Nephron (organoid): ENCODE results near the gene NR2F1.

Experiments used
- H3K27ac Mint-ChIP-seq, 3 experiments: 2 replicates each; pipeline ENCODE4 v1.8.0; 2020; ENCODE audit warnings: mixed read lengths in 3 of 3, mild to moderate bottlenecking in 2 of 3, moderate library complexity in 1 of 3
- H3K27me3 Mint-ChIP-seq: 2 replicates; pipeline ENCODE4 v1.8.0; 2021; ENCODE audit warnings: low read depth, mild to moderate bottlenecking, moderate library complexity, mixed read lengths
- H3K36me3 Mint-ChIP-seq: 2 replicates; pipeline ENCODE4 v1.8.0; 2020; ENCODE audit warnings: low read depth, mixed read lengths
- H3K4me1 Mint-ChIP-seq: 2 replicates; pipeline ENCODE4 v1.8.0; 2020; ENCODE audit warnings: mixed read lengths
- H3K4me3 Mint-ChIP-seq, 3 experiments: 2 replicates each; pipeline ENCODE4 v1.8.0; 2020; ENCODE audit warnings: mild to moderate bottlenecking in 3 of 3, mixed read lengths in 3 of 3, moderate library complexity in 2 of 3
- H3K9me3 Mint-ChIP-seq: 2 replicates; pipeline ENCODE4 v1.8.0; 2020; ENCODE audit warnings: mixed read lengths
- CTCF ChIP-seq, 3 experiments: fragments of 200-600 bp; sonication (generic); IDR thresholded peaks; one replicate each; pipeline ENCODE4 v1.5.0; 2021; ENCODE audit warnings: antibody characterized with exemption in 3 of 3; ENCODE audit not compliant: unreplicated experiment in 3 of 3

Gene NR2F1

GRCh38 chr5:93611976-93612854 is 29.2 kb downstream of the NR2F1 start:
- H3K9me3 Mint-ChIP-seq = no peaks in the 10 kb centered on the region
- H3K27me3 Mint-ChIP-seq = peaks cover 99% of the 10 kb centered on the region
- peaks cover 3% of the 10 kb centered on the region for H3K36me3 Mint-ChIP-seq
- peak overlapping the region; percentile 46 to 69 (median 53) for H3K4me3 Mint-ChIP-seq
- H3K27ac Mint-ChIP-seq = no peak overlapping the region
- no peak for TF ChIP-seq CTCF (IDR thresholded peaks at IDR 0.05; ENCODE audit: unreplicated experiment in 3 of 3)
- peaks cover 21% of the 10 kb centered on the region for H3K4me1 Mint-ChIP-seq

- Mint-ChIP-seq H3K36me3 (peaks cover 3% of the 10 kb centered on the region), H3K27me3 (peaks cover 99% of the 10 kb centered on the region), H3K27ac (no peak overlapping the region), H3K4me3 (peak overlapping the region in 2 of 3 experiments; percentile 24 to 34), H3K9me3 (no peaks in the 10 kb centered on the region), H3K4me1 (peaks cover 14% of the 10 kb centered on the region)
- no peak for TF ChIP-seq CTCF (IDR thresholded peaks at IDR 0.05; ENCODE audit: unreplicated experiment in 3 of 3)
These were observed 29.8 kb downstream of the NR2F1 start for GRCh38 chr5:93612855-93613243.

GRCh38 chr5:93616538-93617174 is 33.6 kb downstream of the NR2F1 start:
- Mint-ChIP-seq H3K27me3 (peaks cover 85% of the 10 kb centered on the region), H3K4me3 (no peak overlapping the region), H3K4me1 (peaks cover 18% of the 10 kb centered on the region), H3K27ac (no peak overlapping the region), H3K36me3 (peaks cover 3% of the 10 kb centered on the region), H3K9me3 (no peaks in the 10 kb centered on the region)
- TF ChIP-seq CTCF (IDR thresholded peaks at IDR 0.05; ENCODE audit: unreplicated experiment in 3 of 3) = no peak

- H3K27me3 Mint-ChIP-seq = peaks cover 50% of the 10 kb centered on the region
- peak overlapping the region; percentile 97 to 98 (median 98) for H3K4me3 Mint-ChIP-seq
- H3K4me1 Mint-ChIP-seq = peaks cover 8% of the 10 kb centered on the region
- peak overlapping the region; percentile 69 to 94 (median 92) for H3K27ac Mint-ChIP-seq
- no peaks in the 10 kb centered on the region for H3K9me3 Mint-ChIP-seq
- TF ChIP-seq CTCF (IDR thresholded peaks at IDR 0.05; ENCODE audit: unreplicated experiment in 3 of 3) = peak in 1 of 3 experiments; percentile 23
- peaks cover 3% of the 10 kb centered on the region for H3K36me3 Mint-ChIP-seq
These were observed 37.7 kb downstream of the NR2F1 start for GRCh38 chr5:93620487-93621326.

- Mint-ChIP-seq H3K36me3 (peaks cover 3% of the 10 kb centered on the region), H3K27ac (peak overlapping the region; percentile 18 to 71 (median 63)), H3K27me3 (peaks cover 44% of the 10 kb centered on the region), H3K9me3 (no peaks in the 10 kb centered on the region), H3K4me1 (peaks cover 8% of the 10 kb centered on the region), H3K4me3 (peak overlapping the region; percentile 86 to 97 (median 86))
- TF ChIP-seq CTCF (IDR thresholded peaks at IDR 0.05; ENCODE audit: unreplicated experiment in 3 of 3) = no peak
These were observed 38.3 kb downstream of the NR2F1 start for GRCh38 chr5:93621327-93621798.
